HG03103 (cell line): ENCODE measurements around the gene TSPAN5.
"Not testable (repeated sequence)": the region's sequence is repeated elsewhere in the genome, so short reads cannot be mapped to it uniquely, and the experiment has no call there.

Experiments
- ATAC-seq: cut with Tn5 transposase; IDR thresholded peaks from one replicate; pipeline ENCODE4 v1.9.1; 2021; ENCODE audit warnings: low read depth; ENCODE audit not compliant: unreplicated experiment

Gene TSPAN5

DNA sequence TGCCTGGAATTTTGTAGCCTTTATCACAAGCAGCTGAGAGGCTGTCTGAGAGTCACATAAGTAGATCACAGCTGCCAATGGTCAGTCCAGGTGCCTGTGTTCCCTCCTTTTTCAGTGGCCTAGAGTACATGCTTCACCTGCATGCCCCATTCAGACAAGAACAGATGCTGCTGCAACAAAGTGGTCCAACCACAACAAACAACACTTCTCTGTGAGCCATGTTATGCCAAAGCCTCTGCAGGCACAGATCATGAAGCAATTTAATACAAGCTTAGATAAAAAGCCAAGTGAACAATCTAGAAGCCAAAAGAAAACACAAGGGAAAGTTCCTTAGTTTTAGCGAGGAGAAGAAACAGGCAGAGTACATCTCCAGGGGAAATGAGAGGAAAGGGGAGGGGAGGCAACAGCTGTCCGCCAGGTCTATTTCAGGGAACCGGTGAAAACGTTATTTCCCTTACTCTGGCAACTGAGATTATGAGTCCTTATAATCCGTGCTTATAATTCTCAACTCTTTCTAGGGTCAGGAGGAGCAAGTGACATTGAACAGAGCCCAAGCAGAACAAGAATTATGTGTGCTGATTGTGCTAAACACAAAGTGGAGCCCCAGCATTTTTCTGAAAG lies 92.6 kb downstream of the TSPAN5 start:
- no peak for ATAC-seq

DNA sequence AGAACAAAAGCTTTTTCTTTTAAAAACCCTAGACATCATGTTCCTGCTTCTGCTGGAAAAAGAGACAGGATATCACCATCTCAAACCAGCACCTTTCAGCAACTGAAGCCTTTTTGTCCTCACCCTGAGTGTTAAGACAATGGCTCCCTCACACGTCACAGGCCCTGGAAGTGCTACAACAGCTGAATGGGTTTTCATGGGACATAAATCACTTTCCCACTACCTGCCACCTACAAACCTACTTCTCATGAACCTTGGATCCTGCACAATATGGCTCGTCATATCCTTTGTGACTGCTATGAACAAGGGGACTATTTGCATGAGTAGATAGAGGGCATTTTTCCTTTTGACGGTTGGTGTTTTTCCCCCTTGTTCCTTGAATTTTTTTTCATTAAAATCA lies 93.6 kb downstream of the TSPAN5 start:
- ATAC-seq, result no peak

DNA sequence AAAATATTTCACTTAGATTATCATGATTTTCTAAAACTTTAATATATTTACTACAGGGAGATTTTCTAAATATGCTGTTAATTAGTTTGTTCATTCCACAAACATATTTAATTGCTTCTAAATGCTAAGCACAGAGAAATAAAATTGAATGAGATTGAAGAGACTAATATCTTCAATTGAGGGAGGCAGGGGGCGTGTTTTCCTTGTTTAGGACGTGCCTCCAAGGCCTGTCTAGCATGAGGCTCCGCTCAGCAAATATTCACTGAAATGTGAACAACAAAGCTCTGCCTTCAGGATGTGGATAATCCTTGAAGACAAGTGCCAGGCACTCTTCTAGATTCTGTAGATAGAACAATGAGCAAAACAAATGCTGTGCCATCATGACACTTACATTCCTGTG lies 98.1 kb downstream of the TSPAN5 start:
- ATAC-seq, result no peak

DNA sequence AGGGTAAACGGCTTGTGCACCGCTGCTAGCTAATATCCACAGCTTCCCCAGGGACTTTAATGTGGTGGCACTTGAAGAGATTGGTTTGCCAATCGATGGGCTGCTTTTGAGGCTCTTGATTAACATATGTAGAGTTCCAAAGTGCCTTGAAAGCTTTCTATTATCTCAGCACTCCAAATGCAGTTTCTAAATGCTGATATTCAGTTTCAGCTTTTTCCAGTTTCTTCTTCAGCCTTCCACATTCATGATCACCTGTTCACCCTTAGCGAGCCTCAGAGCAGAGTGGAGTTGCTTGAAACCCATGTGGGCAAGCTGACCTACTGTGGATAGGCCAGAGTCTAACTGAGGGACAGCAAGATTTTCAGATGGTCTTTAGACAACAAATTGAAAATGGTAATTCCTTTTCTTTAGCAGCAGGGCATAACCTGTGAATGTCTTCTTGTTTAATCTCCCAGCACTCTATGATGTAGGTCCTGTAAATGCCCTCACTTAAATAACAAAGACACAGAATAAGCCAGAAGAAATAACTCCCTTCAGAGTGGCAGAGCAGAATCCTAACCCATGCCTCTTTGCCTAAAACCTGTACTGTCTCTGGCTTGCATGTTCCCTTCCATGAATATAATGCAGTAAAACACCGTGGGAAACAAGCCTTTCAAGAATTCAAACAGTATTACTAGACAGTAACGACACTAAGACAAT lies 99.8 kb downstream of the TSPAN5 start:
- ATAC-seq, result no peak

DNA sequence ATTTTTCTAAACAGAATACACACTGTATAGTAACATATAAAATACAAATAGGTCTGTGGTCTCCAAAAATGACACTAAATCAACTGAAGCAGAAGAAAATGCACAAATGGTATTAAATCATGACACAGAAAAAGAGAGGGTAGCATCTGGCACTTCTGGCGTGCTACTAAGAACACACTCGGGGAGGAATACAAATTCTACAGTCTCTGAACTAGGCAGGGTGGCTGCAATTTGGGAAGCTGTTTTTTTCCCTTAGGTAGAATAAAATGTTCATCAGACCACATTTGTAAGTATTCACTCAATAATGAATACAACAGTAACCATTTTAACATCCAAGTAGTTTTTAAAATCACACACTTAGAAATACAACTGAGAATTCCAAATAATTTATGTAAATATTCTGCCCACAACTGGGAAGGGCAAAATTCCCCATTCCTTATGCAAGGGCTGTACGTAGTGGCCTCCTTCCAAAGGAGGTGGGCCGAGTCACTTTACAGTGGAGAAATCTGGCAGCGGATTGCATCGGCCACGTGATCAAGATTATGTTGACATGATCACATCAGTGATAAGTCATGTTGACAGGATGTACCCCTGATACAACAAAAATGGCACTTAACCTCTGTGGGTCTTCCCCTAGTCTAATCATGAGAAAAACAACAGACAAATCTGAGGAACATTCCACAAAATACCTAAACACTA lies 101.1 kb downstream of the TSPAN5 start:
- no peak for ATAC-seq

DNA sequence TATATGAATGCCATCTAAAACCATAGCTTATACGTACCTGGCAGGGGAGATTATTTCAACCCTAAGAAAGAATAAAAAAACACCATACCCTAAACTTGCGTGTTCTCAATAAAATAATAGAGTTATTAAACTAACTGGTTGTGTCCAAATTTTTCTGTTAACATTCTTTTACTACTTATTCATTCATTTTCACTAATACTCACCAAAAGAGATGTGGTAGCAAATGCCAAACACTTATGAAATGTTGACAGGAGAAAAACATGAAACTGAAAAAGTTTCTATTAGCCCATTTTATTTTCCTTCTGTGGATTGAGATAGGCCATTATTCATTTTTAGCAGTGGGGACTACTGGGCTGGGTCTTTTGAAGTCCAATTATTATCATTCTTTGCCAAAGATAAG lies 102.0 kb downstream of the TSPAN5 start:
- no peak for ATAC-seq

DNA sequence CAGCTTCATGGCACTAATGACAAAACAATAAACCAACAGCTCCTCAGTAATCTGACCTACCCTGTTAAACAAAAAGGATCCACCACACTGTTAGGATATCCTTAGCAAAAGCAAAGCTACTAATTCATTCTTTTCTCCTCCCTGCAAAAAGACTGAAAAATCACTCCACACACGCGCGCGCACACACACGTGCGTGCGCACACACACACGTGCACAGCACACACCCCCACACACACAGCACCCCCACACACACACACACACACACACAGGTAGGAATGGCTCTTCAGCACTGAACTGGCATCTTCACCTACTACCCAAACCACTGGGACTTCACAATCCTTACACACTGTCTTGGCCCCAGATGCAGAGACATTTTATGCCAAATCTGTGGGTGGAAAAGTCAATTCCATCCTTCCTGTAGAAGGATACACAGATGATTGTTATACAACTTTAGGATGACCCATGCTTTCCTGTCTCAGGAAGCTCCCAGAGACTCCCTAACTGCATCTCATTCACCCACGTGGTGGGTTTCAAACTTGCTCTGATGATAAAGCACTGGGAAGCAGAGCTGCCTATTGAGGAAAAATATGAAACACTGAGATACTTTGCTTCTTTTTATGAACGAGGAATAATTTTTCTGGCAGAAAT lies 102.5 kb downstream of the TSPAN5 start:
- ATAC-seq, result no peak

DNA sequence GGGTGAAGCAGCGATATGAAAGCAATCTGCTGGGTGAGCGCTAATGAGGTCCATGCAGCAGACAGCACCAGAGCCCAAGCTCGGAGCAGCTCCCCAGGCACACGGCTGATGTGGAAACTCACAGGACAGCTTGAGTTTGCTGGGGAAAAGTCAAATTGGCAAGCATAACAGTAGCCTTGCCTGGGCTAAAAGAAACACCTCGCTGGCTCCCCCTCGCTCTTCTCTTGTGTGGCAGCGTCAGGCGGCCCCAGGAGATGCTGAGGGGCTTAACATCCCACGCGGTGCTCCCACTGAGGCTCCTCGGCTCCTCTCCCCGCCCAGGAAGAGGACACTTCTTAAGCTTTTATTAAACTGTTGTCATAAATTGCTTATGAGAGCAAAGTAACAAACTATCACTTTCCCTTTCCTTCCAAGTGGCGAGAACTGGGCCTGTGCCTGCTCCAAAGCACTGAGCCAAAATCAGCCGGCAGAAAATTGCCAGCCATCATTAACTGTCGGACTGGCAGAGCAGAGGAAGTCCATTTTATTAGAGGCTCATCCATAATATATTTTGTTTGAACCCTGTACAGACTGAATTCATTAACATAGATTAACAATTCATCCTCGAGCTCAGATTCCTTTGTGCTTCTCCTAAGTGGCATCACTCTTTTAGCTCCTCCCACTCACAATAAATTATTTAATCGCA lies 111.4 kb downstream of the TSPAN5 start:
- no peak for ATAC-seq

DNA sequence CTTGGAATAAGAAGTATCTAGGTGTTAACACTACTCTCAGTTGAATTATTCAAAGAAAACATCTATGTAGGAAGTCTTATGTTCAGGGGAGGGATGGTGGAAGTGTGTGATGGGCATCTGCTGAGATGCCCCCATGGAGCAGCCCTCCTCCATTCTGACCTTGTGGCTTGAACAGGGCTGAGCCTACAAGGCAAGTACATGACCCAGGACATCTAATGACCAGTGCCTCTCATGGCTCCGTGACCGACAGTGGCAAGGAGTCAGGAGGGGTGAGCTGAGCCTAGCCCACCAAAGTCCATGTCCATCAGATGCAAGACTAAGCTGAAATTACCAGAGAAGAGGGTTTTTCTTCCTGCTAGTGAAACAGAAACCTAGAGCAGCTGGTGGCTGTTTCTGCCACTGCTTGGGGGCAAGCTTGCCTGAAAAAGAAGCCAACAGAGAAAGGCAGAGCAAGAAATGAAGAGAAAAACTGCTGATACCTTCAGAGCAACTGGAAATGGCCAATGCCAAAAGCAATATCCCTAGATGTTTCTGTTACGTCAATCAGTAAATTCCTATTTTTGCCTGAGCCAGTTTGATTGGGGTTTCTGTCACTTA lies 113.5 kb downstream of the TSPAN5 start:
- no peak for ATAC-seq

DNA sequence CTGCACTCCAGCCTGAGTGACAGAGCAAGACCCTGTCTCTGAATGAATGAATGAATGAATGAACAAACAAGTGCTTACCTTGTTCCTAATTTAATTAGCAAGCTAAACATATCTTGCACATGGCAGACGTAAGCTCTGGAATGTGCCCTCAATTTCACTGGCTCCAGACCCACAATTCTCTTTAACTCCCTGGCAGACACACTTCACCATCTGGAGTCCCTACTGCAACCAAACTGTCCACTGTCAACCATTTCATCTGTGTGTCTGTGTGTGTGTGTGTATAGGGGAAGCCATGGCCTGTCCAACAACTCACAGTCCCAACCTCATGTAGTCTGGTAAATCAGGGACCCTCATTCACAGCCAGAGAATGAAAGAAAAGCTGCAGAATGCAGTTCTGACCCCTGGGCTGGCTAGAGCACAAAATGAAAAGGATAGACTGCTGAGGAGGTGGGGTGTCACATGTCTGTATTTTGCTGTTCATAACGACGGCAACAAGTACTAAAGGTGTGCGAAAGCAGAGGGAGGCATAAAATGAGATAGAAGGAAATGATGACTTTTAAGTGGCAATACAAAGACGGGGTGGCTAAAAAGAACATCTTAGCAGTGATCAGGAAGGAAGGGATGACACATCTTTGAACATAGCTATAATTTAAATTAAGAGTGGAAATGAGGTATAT lies 114.1 kb downstream of the TSPAN5 start:
- no peak for ATAC-seq

DNA sequence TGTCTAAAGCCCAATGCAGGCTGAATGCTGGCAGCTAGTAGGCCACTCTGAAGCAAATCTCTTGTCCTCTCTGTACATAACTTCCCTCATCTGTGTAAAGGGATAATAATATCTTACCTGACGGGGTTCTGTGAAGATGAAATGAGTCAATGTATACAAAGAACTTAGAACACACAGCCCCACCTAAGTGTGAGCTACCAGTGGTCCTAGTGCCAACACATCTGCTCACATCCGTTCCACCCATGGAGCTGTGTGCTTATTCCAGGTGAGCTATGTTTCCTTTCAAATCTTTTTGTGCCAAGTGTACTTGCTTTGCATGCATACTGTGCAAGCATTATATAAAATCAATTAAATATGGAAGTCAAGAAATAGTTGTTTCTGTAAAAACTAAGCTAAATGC lies 116.4 kb downstream of the TSPAN5 start:
- no peak for ATAC-seq

DNA sequence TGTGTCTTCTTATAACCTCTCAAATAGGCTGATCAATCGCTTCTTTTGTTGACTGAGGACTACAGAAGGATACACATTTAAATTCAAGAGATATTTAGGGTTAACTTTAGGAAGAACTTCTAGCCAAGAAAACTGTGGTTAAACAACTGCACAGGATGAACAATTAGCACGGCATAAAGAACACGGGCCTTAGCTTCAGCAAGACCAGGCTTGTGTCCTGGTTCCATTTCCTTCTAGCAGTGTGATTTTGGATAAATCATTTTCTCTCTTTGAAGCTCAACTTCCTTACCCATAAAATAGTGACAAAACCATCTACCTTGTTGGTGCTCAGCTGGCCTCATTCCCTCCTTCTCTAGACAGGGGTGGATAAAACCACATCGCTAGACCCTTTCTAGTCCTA lies 117.6 kb downstream of the TSPAN5 start:
- ATAC-seq, result no peak

DNA sequence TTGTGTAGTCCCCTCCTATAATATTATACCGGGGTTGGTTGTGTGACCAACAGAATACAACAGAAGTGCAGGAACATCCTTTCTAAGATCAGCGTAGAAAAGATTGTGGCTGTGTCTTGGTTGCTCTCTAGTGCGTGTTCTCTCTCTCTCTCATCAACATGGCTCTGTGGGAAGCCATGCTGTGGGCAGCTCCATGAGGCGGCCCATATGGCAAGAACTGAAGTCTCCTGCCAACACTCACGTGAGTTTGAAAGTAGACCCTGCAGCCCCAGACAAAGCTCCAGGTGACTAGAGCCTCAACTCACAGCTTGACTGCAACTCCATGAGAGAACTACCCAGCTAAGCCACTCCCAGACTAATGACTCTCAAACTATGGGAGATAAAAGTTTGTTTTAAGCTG lies 118.7 kb downstream of the TSPAN5 start:
- no peak for ATAC-seq

DNA sequence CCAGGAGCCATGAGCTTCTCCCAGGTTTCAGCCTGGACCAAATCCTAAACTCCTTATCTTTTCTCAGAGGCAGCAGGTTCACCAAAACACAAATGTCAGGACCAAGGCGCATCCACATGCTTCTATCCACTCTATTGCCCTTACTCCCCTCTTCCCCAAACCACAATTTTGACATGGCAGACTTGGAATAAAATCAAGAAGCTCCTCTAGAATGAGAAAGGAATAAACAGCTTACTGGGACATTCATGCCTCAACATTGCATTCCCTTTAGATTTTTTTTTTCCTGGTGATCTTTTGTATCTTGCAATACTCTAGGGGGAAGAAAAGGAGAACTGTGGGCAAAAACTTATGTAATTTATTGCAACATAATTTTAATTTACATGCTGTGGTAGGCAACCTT lies 119.1 kb downstream of the TSPAN5 start:
- ATAC-seq, result no peak

DNA sequence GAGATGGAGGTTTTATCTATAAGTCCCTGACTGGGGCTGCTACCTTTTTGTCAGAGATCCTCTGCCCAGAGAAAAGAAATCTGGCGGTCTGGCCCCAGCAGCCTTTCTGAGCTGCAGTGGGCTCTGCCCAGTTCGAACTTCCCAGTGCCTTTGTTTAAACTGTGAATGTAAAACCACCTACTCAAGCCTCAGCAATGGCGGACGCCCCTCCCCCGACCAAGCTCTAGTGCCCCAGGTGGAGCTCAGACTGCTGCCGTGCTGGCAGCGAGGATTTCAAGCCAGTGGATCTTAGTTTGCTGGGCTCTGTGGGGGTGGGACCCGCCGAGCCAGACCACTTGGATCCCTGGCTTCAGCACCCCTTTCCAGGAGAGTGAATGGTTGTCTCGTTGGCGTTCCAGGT lies 121.8 kb downstream of the TSPAN5 start:
- ATAC-seq, result no peak

DNA sequence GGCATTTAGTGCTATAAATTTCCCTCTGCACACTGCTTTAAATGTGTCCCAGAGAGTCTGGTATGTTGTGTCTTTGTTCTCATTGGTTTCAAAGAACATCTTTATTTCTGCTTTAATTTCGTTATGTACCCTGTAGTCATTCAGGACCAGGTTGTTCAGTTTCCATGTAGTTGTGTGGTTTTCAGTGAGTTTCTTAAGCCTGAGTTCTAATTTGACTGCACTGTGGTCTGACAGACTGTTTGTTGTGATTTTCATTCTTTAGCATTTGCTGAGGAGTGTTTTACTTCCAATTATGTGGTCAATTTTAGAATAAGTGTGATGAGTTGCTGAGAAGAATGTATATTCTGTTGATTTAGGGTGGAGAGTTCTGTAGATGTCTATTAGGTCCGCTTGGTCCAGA lies 124.3 kb downstream of the TSPAN5 start:
- not testable (repeated sequence) for ATAC-seq

DNA sequence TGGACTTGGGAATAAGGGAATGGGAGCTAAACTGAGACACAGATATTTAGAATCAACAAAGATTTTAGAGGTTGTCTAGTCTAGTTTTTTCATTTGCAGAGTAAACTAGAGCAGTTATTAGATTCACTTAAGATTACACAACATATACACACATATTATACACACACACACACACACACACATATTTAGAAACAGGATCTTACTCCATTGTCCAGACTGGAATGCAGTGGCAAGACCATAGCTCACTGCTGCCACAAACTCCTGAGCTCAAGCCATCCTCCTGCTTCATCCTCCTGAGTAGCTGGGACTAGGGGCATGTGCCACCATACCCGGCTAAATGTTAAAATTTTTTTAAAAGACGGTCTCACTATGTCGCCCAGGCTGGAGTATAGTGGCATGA lies 127.8 kb downstream of the TSPAN5 start:
- no peak for ATAC-seq

DNA sequence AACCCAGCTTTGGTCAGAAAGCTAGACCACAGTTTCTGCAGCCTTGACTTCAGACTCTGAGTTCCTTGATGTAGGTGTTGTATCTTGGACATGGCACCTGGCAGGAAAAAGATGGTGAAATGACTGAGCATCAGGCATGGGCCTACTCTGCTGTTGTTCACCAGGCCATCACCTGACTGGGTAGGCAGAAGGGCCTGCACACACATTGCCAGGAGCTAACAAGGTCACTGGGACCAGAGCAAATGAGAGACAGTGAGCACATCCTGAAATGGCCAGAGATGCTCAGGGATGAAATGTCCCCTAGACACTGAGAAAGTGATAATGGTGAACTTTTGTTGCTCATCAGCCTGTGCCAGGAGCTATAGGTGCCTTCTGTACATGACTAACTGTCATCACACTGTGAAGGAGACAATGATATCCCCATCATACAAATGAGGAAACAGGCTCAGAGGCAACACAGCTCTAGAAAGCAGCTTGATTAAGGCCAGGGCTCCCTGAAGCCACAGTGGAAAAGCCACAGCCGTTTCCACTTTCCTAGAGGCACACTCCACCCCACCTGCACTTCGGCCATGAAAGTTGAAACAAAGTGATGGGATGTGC lies 128.3 kb downstream of the TSPAN5 start:
- no peak for ATAC-seq

DNA sequence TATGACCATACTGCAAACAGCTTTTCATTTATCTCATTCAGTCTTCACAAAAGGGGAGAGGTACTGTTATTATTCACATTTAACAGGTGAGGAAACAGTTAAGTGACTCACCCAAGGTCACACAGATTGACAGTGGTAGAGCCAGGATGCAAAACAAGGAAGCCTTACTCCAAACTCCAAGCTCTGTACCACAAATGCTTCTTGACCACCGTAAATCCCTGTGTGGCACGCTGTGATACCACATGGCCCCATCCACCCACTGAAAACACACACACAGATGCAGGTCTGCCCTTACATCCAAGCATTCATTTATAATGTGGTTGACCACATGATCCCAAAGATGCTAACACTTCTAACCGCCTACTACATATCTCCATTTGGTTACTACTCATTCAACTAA lies 129.5 kb downstream of the TSPAN5 start:
- no peak for ATAC-seq
